Caco-2 (cell line): ENCODE results near the gene CFAP61. TPM values are rescaled to one million over a fixed set of nuclear protein-coding genes. Genes with fewer than 3 reads are reported as not detected.

ENCODE experiments used
- BruUV-seq: library from RNA; stranded (reverse); fragments of 400-500 nt; replicated peaks from 2 replicates; lab custom pipeline; 2021; lab: Mats Ljungman, UMichigan
- CTCF ChIA-PET: fragments of 300-600 bp; sonication (Branson Sonifier 250); formaldehyde crosslinking; loops from one replicate; lab custom pipeline; 2022; ENCODE audit warnings: antibody characterized with exemption; lab: Charles Lee
- POLR2A ChIA-PET: fragments of 300-600 bp; sonication (Branson Sonifier 250); formaldehyde crosslinking; loops from one replicate; lab custom pipeline; 2022; ENCODE audit warnings: antibody characterized with exemption; lab: Charles Lee
- DNase-seq, 2 experiments: peaks; one replicate each; pipeline versions ENCODE4 v3.0.0 to v3.0.0-alpha.2; 2020 to 2022
- H3K27me3 ChIP-seq: replicated peaks from 2 replicates; pipeline ENCODE4 v1.6.0; 2011; ENCODE audit warnings: low read length; ENCODE audit not compliant: control insufficient read depth, insufficient read depth
- H3K36me3 ChIP-seq: 2 replicates; pipeline ENCODE4 v1.5.1; 2011; ENCODE audit warnings: low read length; ENCODE audit not compliant: control insufficient read depth, insufficient read depth
- H3K4me1 ChIP-seq: fragments of 250-450 bp; sonication (Bioruptor Pico); 2 replicates; pipeline ENCODE4 v1.5.1; 2020; ENCODE audit warnings: mild to moderate bottlenecking
- H3K4me3 ChIP-seq: 2 replicates; pipeline ENCODE4 v1.5.1; 2011; ENCODE audit warnings: low read depth, mild to moderate bottlenecking, control low read depth, low read length
- H3K9me3 ChIP-seq: fragments of 250-450 bp; sonication (Bioruptor Pico); 2 replicates; pipeline ENCODE4 v1.5.1; 2020; ENCODE audit warnings: mild to moderate bottlenecking, moderate library complexity
- H3K27ac Mint-ChIP-seq: one replicate; pipeline ENCODE4 v1.8.0; 2022; ENCODE audit warnings: mixed read lengths; ENCODE audit not compliant: unreplicated experiment
- H3K27me3 Mint-ChIP-seq: one replicate; pipeline ENCODE4 v1.8.0; 2022; ENCODE audit warnings: mixed read lengths; ENCODE audit not compliant: insufficient read depth, unreplicated experiment
- H3K36me3 Mint-ChIP-seq: one replicate; pipeline ENCODE4 v1.8.0; 2022; ENCODE audit warnings: mild to moderate bottlenecking, mixed read lengths; ENCODE audit not compliant: insufficient read depth, unreplicated experiment
- H3K4me1 Mint-ChIP-seq: one replicate; pipeline ENCODE4 v1.8.0; 2022; ENCODE audit warnings: low read depth, mixed read lengths; ENCODE audit not compliant: unreplicated experiment
- H3K4me3 Mint-ChIP-seq: one replicate; pipeline ENCODE4 v1.8.0; 2022; ENCODE audit warnings: mild to moderate bottlenecking, moderate library complexity, mixed read lengths; ENCODE audit not compliant: unreplicated experiment
- H3K9me3 Mint-ChIP-seq: one replicate; pipeline ENCODE4 v1.8.0; 2022; ENCODE audit warnings: mixed read lengths; ENCODE audit not compliant: unreplicated experiment
- intact Hi-C: fragments of 100-400 bp; cut with micrococcal nuclease; formaldehyde crosslinking; loops from one replicate; pipeline ENCODE4 v1.10.0; 2022; ENCODE audit not compliant: unreplicated experiment
- total RNA-seq: library from RNA; stranded (reverse); gene quantifications from 2 replicates; pipeline ENCODE4 v1.2.3, GENCODE V29; 2022
- TF ChIP-seq, protein P1 (sequence below), 2 experiments: fragments of 200-600 bp in 1 of 2; IDR thresholded peaks; 1 replicate in 1 of 2; 2 replicates in 1 of 2; pipeline versions ENCODE4 v1.5.1 to v1.8.0; 2011 to 2022; ENCODE audit warnings: antibody characterized with exemption in 1 of 2, control low read depth in 1 of 2, inconsistent platforms in 1 of 2, low read depth in 1 of 2, low read length in 1 of 2, mild to moderate bottlenecking in 1 of 2, moderate library complexity in 1 of 2; ENCODE audit not compliant: insufficient read depth in 1 of 2, severe bottlenecking in 1 of 2, unreplicated experiment in 1 of 2

The CFAP61 gene
- total RNA-seq, 1 experiment from 2014 or later, result not detected

DNA sequence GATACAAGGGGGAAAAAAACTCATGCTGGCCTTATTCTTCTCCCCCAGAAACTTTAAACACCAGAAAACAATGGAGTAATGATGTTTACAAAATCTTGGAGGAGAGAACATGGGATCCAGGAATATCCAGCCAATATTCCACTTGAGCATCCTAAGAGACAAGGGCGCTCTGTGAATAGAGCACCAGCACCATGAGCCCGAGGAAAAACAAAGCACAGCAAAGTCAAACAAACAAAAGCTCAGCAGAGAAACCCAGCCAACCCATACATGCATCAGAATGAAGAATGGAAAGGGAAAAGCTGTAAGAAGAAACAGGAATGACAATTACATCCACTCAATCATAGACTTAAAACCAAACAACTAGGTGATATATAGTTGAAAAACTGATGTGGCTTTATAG, 39.8 kb upstream of the CFAP61 start:
- ChIA-PET POLR2A (no interaction called here), CTCF (no interaction called here)
- no peaks in the 10 kb centered on the region for H3K27me3 ChIP-seq
- peaks cover 15% of the 10 kb centered on the region for H3K4me1 Mint-ChIP-seq
- H3K9me3 ChIP-seq, result no peaks in the 10 kb centered on the region
- intact Hi-C loops, result no loop called here
- H3K36me3 ChIP-seq, result no peaks in the 10 kb centered on the region
- H3K36me3 Mint-ChIP-seq, result peaks cover 15% of the 10 kb centered on the region
- H3K9me3 Mint-ChIP-seq, result no peaks in the 10 kb centered on the region
- peak overlapping the region; percentile 76 for H3K27ac Mint-ChIP-seq
- no peak for DNase-seq
- no TSS peak for BruUV-seq
- no peaks in the 10 kb centered on the region for H3K27me3 Mint-ChIP-seq
- TF ChIP-seq, protein P1, sequence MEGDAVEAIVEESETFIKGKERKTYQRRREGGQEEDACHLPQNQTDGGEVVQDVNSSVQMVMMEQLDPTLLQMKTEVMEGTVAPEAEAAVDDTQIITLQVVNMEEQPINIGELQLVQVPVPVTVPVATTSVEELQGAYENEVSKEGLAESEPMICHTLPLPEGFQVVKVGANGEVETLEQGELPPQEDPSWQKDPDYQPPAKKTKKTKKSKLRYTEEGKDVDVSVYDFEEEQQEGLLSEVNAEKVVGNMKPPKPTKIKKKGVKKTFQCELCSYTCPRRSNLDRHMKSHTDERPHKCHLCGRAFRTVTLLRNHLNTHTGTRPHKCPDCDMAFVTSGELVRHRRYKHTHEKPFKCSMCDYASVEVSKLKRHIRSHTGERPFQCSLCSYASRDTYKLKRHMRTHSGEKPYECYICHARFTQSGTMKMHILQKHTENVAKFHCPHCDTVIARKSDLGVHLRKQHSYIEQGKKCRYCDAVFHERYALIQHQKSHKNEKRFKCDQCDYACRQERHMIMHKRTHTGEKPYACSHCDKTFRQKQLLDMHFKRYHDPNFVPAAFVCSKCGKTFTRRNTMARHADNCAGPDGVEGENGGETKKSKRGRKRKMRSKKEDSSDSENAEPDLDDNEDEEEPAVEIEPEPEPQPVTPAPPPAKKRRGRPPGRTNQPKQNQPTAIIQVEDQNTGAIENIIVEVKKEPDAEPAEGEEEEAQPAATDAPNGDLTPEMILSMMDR (IDR thresholded peaks at IDR 0.05; ENCODE audit: insufficient read depth in 1 of 2, low read depth in 1 of 2, low read length in 1 of 2, severe bottlenecking in 1 of 2, unreplicated experiment in 1 of 2), result no peak
- H3K4me3 ChIP-seq, result no peak overlapping the region
- peaks cover 32% of the 10 kb centered on the region for H3K4me1 ChIP-seq
- no peak overlapping the region for H3K4me3 Mint-ChIP-seq

DNA sequence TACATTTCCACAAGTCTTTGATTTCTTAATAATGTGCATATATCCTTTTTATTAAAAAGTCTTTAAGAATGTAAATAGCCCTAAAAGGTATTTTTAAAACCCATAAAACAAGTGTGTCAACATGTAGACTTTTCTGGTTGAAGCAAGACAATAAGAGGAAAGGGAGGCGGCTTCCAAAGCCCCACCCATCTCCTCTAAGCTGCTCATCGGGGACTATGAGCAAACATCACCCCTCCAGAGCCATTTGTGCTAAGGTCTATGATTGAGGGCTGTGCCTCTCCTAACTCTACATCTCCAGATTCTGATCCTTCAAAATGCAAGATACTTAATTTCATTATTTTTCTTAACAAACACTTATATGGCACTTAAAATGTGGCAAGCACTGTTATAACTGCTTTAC, 37.7 kb upstream of the CFAP61 start:
- POLR2A ChIA-PET, result no interaction called here
- Mint-ChIP-seq H3K4me3 (peak overlapping the region; percentile 90), H3K4me1 (peaks cover 22% of the 10 kb centered on the region), H3K27me3 (no peaks in the 10 kb centered on the region), H3K36me3 (peaks cover 22% of the 10 kb centered on the region), H3K27ac (peak overlapping the region; percentile 63), H3K9me3 (no peaks in the 10 kb centered on the region)
- no peak overlapping the region for H3K4me3 ChIP-seq
- no TSS peak for BruUV-seq
- TF ChIP-seq, protein P1 (IDR thresholded peaks at IDR 0.05; ENCODE audit: insufficient read depth in 1 of 2, low read depth in 1 of 2, low read length in 1 of 2, severe bottlenecking in 1 of 2, unreplicated experiment in 1 of 2), result no peak
- H3K36me3 ChIP-seq, result no peaks in the 10 kb centered on the region
- H3K27me3 ChIP-seq, result no peaks in the 10 kb centered on the region
- peak; percentile 48 to 55 for DNase-seq
- intact Hi-C loops, result loop anchor here (5.0 kb wide), 1 partner anchor 227 kb away; no protein-coding TSS in a partner anchor
- no peaks in the 10 kb centered on the region for H3K9me3 ChIP-seq
- CTCF ChIA-PET, result no interaction called here
- H3K4me1 ChIP-seq, result peaks cover 32% of the 10 kb centered on the region

DNA sequence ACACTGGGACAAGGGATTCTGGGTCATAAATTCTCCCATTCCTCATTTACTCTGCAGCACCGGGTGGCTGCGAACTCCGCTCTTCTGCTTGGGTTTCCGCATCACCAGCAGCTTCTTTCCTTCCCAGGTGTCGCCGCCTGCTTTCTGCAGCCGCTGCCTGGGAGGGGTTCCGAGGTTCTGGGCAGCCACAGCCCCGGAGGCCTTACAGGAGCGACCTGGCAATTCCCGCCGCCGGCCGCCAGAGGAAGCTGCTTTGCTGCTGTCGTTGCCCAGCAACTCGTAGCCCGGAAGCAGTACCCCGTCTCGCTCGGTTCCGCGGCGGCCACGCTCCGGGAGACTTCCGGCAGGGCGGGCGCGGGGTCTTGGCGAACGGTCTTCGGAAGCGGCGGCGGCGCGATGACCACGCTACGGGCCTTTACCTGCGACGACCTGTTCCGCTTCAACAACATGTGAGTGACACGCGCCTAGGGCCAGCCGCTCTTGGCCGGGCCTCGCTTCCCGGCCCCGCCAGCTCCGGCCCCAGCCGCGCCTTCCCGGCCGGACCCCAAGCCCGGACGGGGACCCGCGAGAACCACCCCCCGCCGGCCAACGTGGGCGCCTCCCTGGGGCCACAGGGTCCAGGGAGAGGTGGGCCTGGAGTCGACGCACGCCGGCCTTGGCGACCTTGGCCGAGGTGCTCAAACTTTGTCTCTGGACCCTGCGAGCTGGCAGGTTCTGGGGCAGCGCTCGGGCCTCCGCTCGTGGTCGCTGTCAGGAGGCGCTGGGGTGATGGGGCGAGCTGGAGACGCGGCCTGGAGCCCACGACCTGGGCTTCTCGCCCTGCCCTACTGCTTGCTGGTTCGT, 35.1 kb upstream of the CFAP61 start, which contains the start of gene NAA20:
Gene NAA20 (plus strand): TSS at position 362 of the 843 bp plus-strand sequence. CDS start 35 bp downstream, at position 397.
- peaks cover 14% of the 10 kb centered on the region for H3K4me1 Mint-ChIP-seq
- H3K27me3 ChIP-seq, result no peaks in the 10 kb centered on the region
- peak within 1 kb of the TSS; percentile 94 for H3K27ac Mint-ChIP-seq
- TF ChIP-seq, protein P1 (IDR thresholded peaks at IDR 0.05; ENCODE audit: insufficient read depth in 1 of 2, low read depth in 1 of 2, low read length in 1 of 2, severe bottlenecking in 1 of 2, unreplicated experiment in 1 of 2), result peak; percentile 60 to 88
- H3K9me3 Mint-ChIP-seq, result no peaks in the 10 kb centered on the region
- H3K36me3 ChIP-seq, result no peaks in the 10 kb centered on the region
- H3K36me3 Mint-ChIP-seq, result peaks cover 33% of the 10 kb centered on the region
- peak; percentile 97 for DNase-seq
- H3K9me3 ChIP-seq, result no peaks in the 10 kb centered on the region
- ChIA-PET POLR2A (interaction anchor here (0.6 to 2.2 kb wide), 4 partner anchors 35 to 132 kb away, joined by 3 to 12 read pairs (median 5); partner anchors contain the start of genes CFAP61 and CRNKL1), CTCF (interaction anchor here (0.5 to 3.1 kb wide), 6 partner anchors 25 to 641 kb away, joined by 3 to 17 read pairs (median 4); partner anchors contain the start of genes CFAP61 and CRNKL1)
- H3K27me3 Mint-ChIP-seq, result no peaks in the 10 kb centered on the region
- H3K4me1 ChIP-seq, result peaks cover 21% of the 10 kb centered on the region
- intact Hi-C loops, result loop anchor here (5.0 kb wide), 1 partner anchor 230 kb away; no protein-coding TSS in a partner anchor
- H3K4me3 ChIP-seq, result peak within 1 kb of the TSS; percentile 83
- peak within 1 kb of the TSS; percentile 90 for H3K4me3 Mint-ChIP-seq
- no TSS peak for BruUV-seq
